Mucosa of rectum (tissue), 2 donors: ENCODE measurements around the gene HAT1.
"Not testable (repeated sequence)": the region's sequence is repeated elsewhere in the genome, so short reads cannot be mapped to it uniquely, and the experiment has no call there.

Experiments
- H3K27ac ChIP-seq, 2 donors: one replicate each; pipeline ENCODE4 v1.7.0; 2013; ENCODE audit warnings: inconsistent platforms in 2 of 2, low read depth in 2 of 2, low read length in 2 of 2
- H3K27me3 ChIP-seq, 2 donors: one replicate each; pipeline ENCODE4 v1.7.0; 2013; ENCODE audit warnings: low read length in 2 of 2; ENCODE audit not compliant: control insufficient read depth in 2 of 2, insufficient read depth in 2 of 2
- H3K36me3 ChIP-seq, 2 donors: one replicate each; pipeline ENCODE4 v1.7.0; 2013; ENCODE audit warnings: low read length in 2 of 2; ENCODE audit not compliant: control insufficient read depth in 2 of 2, insufficient read depth in 2 of 2
- H3K4me1 ChIP-seq, 2 donors: one replicate each; pipeline ENCODE4 v1.7.0; 2013; ENCODE audit warnings: low read length in 2 of 2, mild to moderate bottlenecking in 1 of 2; ENCODE audit not compliant: control insufficient read depth in 2 of 2, insufficient read depth in 2 of 2
- H3K4me3 ChIP-seq, 2 donors: one replicate each; pipeline ENCODE4 v1.7.0; 2013; ENCODE audit warnings: low read length in 2 of 2
- H3K9ac ChIP-seq, 2 donors: one replicate each; pipeline ENCODE4 v1.7.0; 2013; ENCODE audit warnings: low read length in 2 of 2, low read depth in 1 of 2, mild to moderate bottlenecking in 1 of 2
- H3K9me3 ChIP-seq, 2 donors: one replicate each; pipeline ENCODE4 v1.7.0; 2013; ENCODE audit warnings: low read length in 2 of 2; ENCODE audit not compliant: control insufficient read depth in 2 of 2
- donor health status: healthy.
- donor health status: Normal muscosa, but diverticular disease.

The HAT1 gene

GRCh38 chr2:171996021-171996420, 73.8 kb downstream of the HAT1 start:
- Histone ChIP-seq H3K36me3 (no peaks in the 10 kb centered on the region), H3K4me3 (no peak overlapping the region), H3K27me3 (peaks cover 0 to 8% of the 10 kb centered on the region in 2 donors), H3K9me3 (no peaks in the 10 kb centered on the region), H3K9ac (no peak overlapping the region), H3K4me1 (peaks cover 0 to 3% of the 10 kb centered on the region in 2 donors), H3K27ac (no peak overlapping the region)

- H3K36me3 ChIP-seq, H3K27me3 ChIP-seq, H3K4me3 ChIP-seq, H3K9me3 ChIP-seq, H3K4me1 ChIP-seq, H3K9ac ChIP-seq, H3K27ac ChIP-seq: not testable (repeated sequence)
These were observed 74.8 kb downstream of the HAT1 start for GRCh38 chr2:171997031-171997430.

- H3K27me3 ChIP-seq: peaks cover 0 to 8% of the 10 kb centered on the region in 2 donors
- H3K4me1 ChIP-seq: peaks cover 0 to 3% of the 10 kb centered on the region in 2 donors
- H3K27ac ChIP-seq: no peak overlapping the region
- H3K4me3 ChIP-seq: peak overlapping the region; percentile 86 to 98
- no peaks in the 10 kb centered on the region for H3K9me3 ChIP-seq
- H3K9ac ChIP-seq: peak overlapping the region; percentile 27 to 64
- no peaks in the 10 kb centered on the region for H3K36me3 ChIP-seq
These were observed 76.9 kb downstream of the HAT1 start for GRCh38 chr2:171999161-171999560.

- H3K4me1 ChIP-seq: peaks cover 0 to 3% of the 10 kb centered on the region in 2 donors
- no peaks in the 10 kb centered on the region for H3K36me3 ChIP-seq
- no peak within 1 kb of the TSS for H3K27ac ChIP-seq
- H3K9me3 ChIP-seq: no peaks in the 10 kb centered on the region
- H3K9ac ChIP-seq: peak within 1 kb of the TSS; percentile 54 to 64
- H3K27me3 ChIP-seq: peaks cover 0 to 8% of the 10 kb centered on the region in 2 donors
- peak within 1 kb of the TSS; percentile 86 to 98 for H3K4me3 ChIP-seq
These were observed 77.6 kb downstream of the HAT1 start, which contains the start of gene METAP1D for GRCh38 chr2:171999604-172000469. Gene METAP1D (plus strand): TSS chr2:171999953. CDS start chr2:171999970, 17 bp downstream.

- Histone ChIP-seq H3K4me1 (peaks cover 0 to 3% of the 10 kb centered on the region in 2 donors), H3K9me3 (no peaks in the 10 kb centered on the region), H3K4me3 (peak overlapping the region; percentile 86 to 98), H3K9ac (no peak overlapping the region), H3K27ac (no peak overlapping the region), H3K27me3 (peaks cover 0 to 8% of the 10 kb centered on the region in 2 donors), H3K36me3 (no peaks in the 10 kb centered on the region)
These were observed 78.6 kb downstream of the HAT1 start for GRCh38 chr2:172000696-172001361.

GRCh38 chr2:172007372-172007771, 85.1 kb downstream of the HAT1 start:
- Histone ChIP-seq H3K4me3 (no peak overlapping the region), H3K9ac (no peak overlapping the region), H3K4me1 (no peaks in the 10 kb centered on the region), H3K36me3 (no peaks in the 10 kb centered on the region), H3K27me3 (no peaks in the 10 kb centered on the region), H3K9me3 (no peaks in the 10 kb centered on the region), H3K27ac (no peak overlapping the region)

GRCh38 chr2:172009823-172010222, 87.6 kb downstream of the HAT1 start:
- Histone ChIP-seq H3K27ac (no peak overlapping the region), H3K36me3 (no peaks in the 10 kb centered on the region), H3K9me3 (no peaks in the 10 kb centered on the region), H3K4me1 (no peaks in the 10 kb centered on the region), H3K27me3 (no peaks in the 10 kb centered on the region), H3K4me3 (no peak overlapping the region), H3K9ac (no peak overlapping the region)

GRCh38 chr2:172011812-172012575, 89.7 kb downstream of the HAT1 start:
- no peaks in the 10 kb centered on the region for H3K27me3 ChIP-seq
- no peak overlapping the region for H3K9ac ChIP-seq
- H3K36me3 ChIP-seq: no peaks in the 10 kb centered on the region
- no peak overlapping the region for H3K27ac ChIP-seq
- no peaks in the 10 kb centered on the region for H3K4me1 ChIP-seq
- H3K9me3 ChIP-seq: no peaks in the 10 kb centered on the region
- no peak overlapping the region for H3K4me3 ChIP-seq

GRCh38 chr2:172012677-172013391, 90.6 kb downstream of the HAT1 start:
- Histone ChIP-seq H3K36me3 (no peaks in the 10 kb centered on the region), H3K4me1 (no peaks in the 10 kb centered on the region), H3K9ac (no peak overlapping the region), H3K4me3 (no peak overlapping the region), H3K27ac (no peak overlapping the region), H3K27me3 (no peaks in the 10 kb centered on the region), H3K9me3 (no peaks in the 10 kb centered on the region)
